HCT116 (cell line): ENCODE results near the gene SPACA9. TPM values are rescaled to one million over a fixed set of nuclear protein-coding genes. Genes with fewer than 3 reads are reported as not detected.

ENCODE experiments used
- ATAC-seq: fragments of 200-7000 bp; cut with Tn5 transposase; 2 replicates; pipeline ENCODE4 v1.9.1; 2020; ENCODE audit warnings: mild to moderate bottlenecking, moderate library complexity
- BruUV-seq: library from RNA; stranded (reverse); fragments of 400-500 nt; replicated peaks from 2 replicates; lab custom pipeline; 2021; lab: Mats Ljungman, UMichigan
- CTCF ChIA-PET: fragments of 300-600 bp; sonication (Branson Sonifier 250); formaldehyde crosslinking; loops from one replicate; lab custom pipeline; 2021; ENCODE audit warnings: antibody characterized with exemption; lab: Charles Lee
- POLR2A ChIA-PET: fragments of 300-600, 350-600 bp; sonication (Branson Sonifier 250); formaldehyde crosslinking; loops from one replicate; lab custom pipeline; 2021; ENCODE audit warnings: antibody characterized with exemption; lab: Charles Lee
- RAD21 ChIA-PET, 2 experiments: fragments of 300-600 bp; sonication (Branson Sonifier 250); formaldehyde crosslinking; loops; one replicate each; lab custom pipeline; 2023; ENCODE audit warnings: low total read pairs in 2 of 2; ENCODE audit not compliant: uncharacterized antibody in 2 of 2, unreplicated experiment in 2 of 2, low non-redundant PET in 1 of 2; lab: Charles Lee
- DNase-seq: peaks from one replicate; pipeline ENCODE4 v3.0.0-alpha.2; 2010; ENCODE audit warnings: low read depth, low spot score
- H2AFZ ChIP-seq: fragments of 200-600 bp; shearing (Covaris generic), sonication (generic); 2 replicates; pipeline ENCODE4 v1.6.1; 2017; ENCODE audit warnings: low read depth, mixed run types, mixed read lengths, antibody characterized with exemption, low read length; ENCODE audit not compliant: poor library complexity, severe bottlenecking
- H3K27ac ChIP-seq: 2 replicates; pipeline ENCODE4 v1.5.1; 2012; ENCODE audit warnings: low read depth, low read length
- H3K27me3 ChIP-seq: fragments of 200-600 bp; sonication (generic); 2 replicates; pipeline ENCODE4 v1.6.1; 2016; ENCODE audit warnings: mixed run types, low read length, mixed read lengths; ENCODE audit not compliant: insufficient read depth
- H3K36me3 ChIP-seq, 2 experiments: fragments of 200-500 bp in 1 of 2; fragments of 200-600 bp in 1 of 2; sonication (Bioruptor generic) in 1 of 2; sonication (generic) in 1 of 2; 2 replicates each; pipeline versions ENCODE4 v1.5.1 to v1.6.1; 2014 to 2016; ENCODE audit warnings: low read length in 2 of 2, inconsistent platforms in 1 of 2, mixed read lengths in 1 of 2, mixed run types in 1 of 2; ENCODE audit not compliant: insufficient read depth in 2 of 2, control insufficient read depth in 1 of 2
- H3K4me1 ChIP-seq, 2 experiments: fragments of 200-600 bp in 1 of 2; sonication (generic) in 1 of 2; 2 replicates each; pipeline versions ENCODE4 v1.5.1 to v1.6.1; 2012 to 2017; ENCODE audit warnings: low read length in 2 of 2, inconsistent platforms in 1 of 2, mild to moderate bottlenecking in 1 of 2, mixed read lengths in 1 of 2, mixed run types in 1 of 2, moderate library complexity in 1 of 2; ENCODE audit not compliant: insufficient read depth in 2 of 2, control insufficient read depth in 1 of 2
- H3K4me2 ChIP-seq: fragments of 200-600 bp; sonication (generic); 2 replicates; pipeline ENCODE4 v1.6.1; 2017; ENCODE audit warnings: mixed run types, low read length, mixed read lengths
- H3K4me3 ChIP-seq, 2 experiments: fragments of 200-600 bp in 1 of 2; sonication (generic) in 1 of 2; replicated peaks in 1 of 2; 2 replicates each; pipeline ENCODE4 v1.5.1; 2011 to 2016; ENCODE audit warnings: low read length in 2 of 2, control low read depth in 1 of 2, low read depth in 1 of 2, mild to moderate bottlenecking in 1 of 2, mixed read lengths in 1 of 2, mixed run types in 1 of 2
- H3K79me2 ChIP-seq: fragments of 200-600 bp; sonication (generic); 2 replicates; pipeline ENCODE4 v1.6.1; 2017; ENCODE audit warnings: mild to moderate bottlenecking, mixed run types, low read length, moderate library complexity, mixed read lengths; ENCODE audit not compliant: insufficient read depth
- H3K9ac ChIP-seq: fragments of 200-600 bp; sonication (generic); 2 replicates; pipeline ENCODE4 v1.6.1; 2016; ENCODE audit warnings: low read length, mixed read lengths
- H3K9me2 ChIP-seq: fragments of 200-600 bp; sonication (generic), shearing (Covaris generic); 2 replicates; pipeline ENCODE4 v1.6.1; 2017; ENCODE audit warnings: mixed run types, mild to moderate bottlenecking, moderate library complexity; ENCODE audit not compliant: insufficient read depth
- H3K9me3 ChIP-seq, 2 experiments: fragments of 200-500 bp in 1 of 2; fragments of 200-600 bp in 1 of 2; sonication (Bioruptor generic) in 1 of 2; sonication (generic) in 1 of 2; 2 replicates each; pipeline ENCODE4 v1.6.1; 2014 to 2017; ENCODE audit warnings: low read length in 2 of 2, mixed read lengths in 2 of 2, inconsistent platforms in 1 of 2, low read depth in 1 of 2, mild to moderate bottlenecking in 1 of 2, mixed run types in 1 of 2, moderate library complexity in 1 of 2; ENCODE audit not compliant: control insufficient read depth in 1 of 2, insufficient read depth in 1 of 2
- H4K20me1 ChIP-seq: fragments of 200-600 bp; sonication (generic), shearing (Covaris generic); 2 replicates; pipeline ENCODE4 v1.6.1; 2017; ENCODE audit warnings: mixed run types, mild to moderate bottlenecking, moderate library complexity; ENCODE audit not compliant: insufficient read depth
- CBX3 ChIP-seq: IDR thresholded peaks from 2 replicates; pipeline ENCODE4 v1.6.1; 2012; ENCODE audit warnings: low read depth
- CEBPB ChIP-seq: IDR thresholded peaks from 2 replicates; pipeline ENCODE4 v1.6.1; 2012; ENCODE audit warnings: low read depth
- EGR1 ChIP-seq: IDR thresholded peaks from 2 replicates; pipeline ENCODE4 v1.6.1; 2012; ENCODE audit warnings: low read depth
- ELF1 ChIP-seq: IDR thresholded peaks from 2 replicates; pipeline ENCODE4 v1.6.1; 2012; ENCODE audit warnings: low read depth, borderline replicate concordance
- EZH2 ChIP-seq: fragments of 200-600 bp; sonication (generic); IDR thresholded peaks from 2 replicates; pipeline ENCODE4 v1.6.1; 2017; ENCODE audit warnings: antibody characterized with exemption, mixed run types
- SP1 ChIP-seq: IDR thresholded peaks from 2 replicates; pipeline ENCODE4 v1.6.1; 2012; ENCODE audit warnings: low read depth
- SRF ChIP-seq: IDR thresholded peaks from 2 replicates; pipeline ENCODE4 v1.6.1; 2012; ENCODE audit warnings: low read depth
- TCF7L2 ChIP-seq: IDR thresholded peaks from 2 replicates; pipeline ENCODE4 v1.7.0; 2011; ENCODE audit warnings: borderline replicate concordance, inconsistent platforms; ENCODE audit not compliant: insufficient read depth, insufficient read length; ENCODE audit errors: extremely low read depth
- YY1 ChIP-seq: IDR thresholded peaks from 2 replicates; pipeline ENCODE4 v1.6.1; 2011; ENCODE audit warnings: low read length, low read depth, moderate library complexity, mild to moderate bottlenecking; ENCODE audit not compliant: insufficient replicate concordance; ENCODE audit errors: extremely low read depth
- ZFX ChIP-seq: fragments of 450-650 bp; IDR thresholded peaks from 2 replicates; pipeline ENCODE4 v1.6.1; 2017
- ZNF274 ChIP-seq: fragments of 200-500 bp; sonication (Bioruptor generic); IDR thresholded peaks from 2 replicates; pipeline ENCODE4 v1.6.1; 2014; ENCODE audit warnings: mild to moderate bottlenecking, low read depth, low read length, inconsistent platforms
- intact Hi-C: fragments of 100-400 bp; cut with micrococcal nuclease; formaldehyde crosslinking; loops from 2 replicates; pipeline ENCODE4 v1.10.0; 2022
- total RNA-seq: library from RNA; stranded (reverse); gene quantifications from one replicate; pipeline ENCODE4 v1.2.1, GENCODE V29; 2021; ENCODE audit not compliant: unreplicated experiment
- TF ChIP-seq, protein P1 (sequence below): IDR thresholded peaks from 2 replicates; pipeline ENCODE4 v1.6.1; 2012
- TF ChIP-seq, protein P2 (sequence below): IDR thresholded peaks from 2 replicates; pipeline ENCODE4 v1.6.1; 2011; ENCODE audit warnings: mild to moderate bottlenecking, low read length, moderate library complexity; ENCODE audit not compliant: insufficient replicate concordance; ENCODE audit errors: extremely low read depth

Gene SPACA9
- total RNA-seq, 1 experiment from 2014 or later: 8.0 TPM

DNA sequence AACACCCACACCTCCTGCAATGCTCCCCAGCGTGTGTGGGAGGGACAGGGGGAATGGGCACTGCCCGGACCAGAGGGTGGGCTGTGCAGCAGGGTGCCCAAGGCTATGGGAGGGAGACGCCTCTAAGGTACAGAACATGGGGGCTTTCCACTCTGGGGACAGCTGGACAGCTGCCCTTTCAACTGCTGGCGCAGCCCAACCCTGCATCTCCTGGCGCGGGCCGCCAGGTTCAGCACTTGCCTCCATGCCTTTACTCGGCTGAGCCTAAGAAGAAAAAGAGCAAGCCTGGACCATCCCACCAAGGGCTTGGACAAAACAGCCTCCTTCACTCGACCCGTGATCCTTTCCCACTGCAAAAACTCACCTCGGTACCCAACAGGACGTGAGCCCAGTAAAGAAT, 15.6 kb upstream of the SPACA9 start:
- Histone ChIP-seq H3K9me3 (no peaks in the 10 kb centered on the region), H3K9me2 (no peaks in the 10 kb centered on the region), H2AFZ (no peak overlapping the region), H3K4me1 (peaks cover 3 to 5% of the 10 kb centered on the region in 2 experiments), H3K27me3 (peaks cover 7% of the 10 kb centered on the region; the same call in 1 of the 2 replicates), H3K79me2 (no peaks in the 10 kb centered on the region), H3K36me3 (no peaks in the 10 kb centered on the region), H4K20me1 (no peaks in the 10 kb centered on the region), H3K9ac (no peak overlapping the region), H3K4me3 (no peak overlapping the region), H3K27ac (no peak overlapping the region), H3K4me2 (no peak overlapping the region)
- DNase-seq (no peak), ATAC-seq (no peak)
- intact Hi-C loops: no loop called here
- ChIA-PET POLR2A (no interaction called here), RAD21 (no interaction called here), CTCF (no interaction called here)
- no peak for TF ChIP-seq ZFX
- TF ChIP-seq, protein P1, sequence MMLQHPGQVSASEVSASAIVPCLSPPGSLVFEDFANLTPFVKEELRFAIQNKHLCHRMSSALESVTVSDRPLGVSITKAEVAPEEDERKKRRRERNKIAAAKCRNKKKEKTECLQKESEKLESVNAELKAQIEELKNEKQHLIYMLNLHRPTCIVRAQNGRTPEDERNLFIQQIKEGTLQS: no peak
- TF ChIP-seq TCF7L2: no peak
- no peak for TF ChIP-seq ELF1
- TF ChIP-seq EGR1: no peak
- no peak for TF ChIP-seq SRF
- TF ChIP-seq CBX3: no peak
- no peak for TF ChIP-seq CEBPB
- TF ChIP-seq, protein P2, sequence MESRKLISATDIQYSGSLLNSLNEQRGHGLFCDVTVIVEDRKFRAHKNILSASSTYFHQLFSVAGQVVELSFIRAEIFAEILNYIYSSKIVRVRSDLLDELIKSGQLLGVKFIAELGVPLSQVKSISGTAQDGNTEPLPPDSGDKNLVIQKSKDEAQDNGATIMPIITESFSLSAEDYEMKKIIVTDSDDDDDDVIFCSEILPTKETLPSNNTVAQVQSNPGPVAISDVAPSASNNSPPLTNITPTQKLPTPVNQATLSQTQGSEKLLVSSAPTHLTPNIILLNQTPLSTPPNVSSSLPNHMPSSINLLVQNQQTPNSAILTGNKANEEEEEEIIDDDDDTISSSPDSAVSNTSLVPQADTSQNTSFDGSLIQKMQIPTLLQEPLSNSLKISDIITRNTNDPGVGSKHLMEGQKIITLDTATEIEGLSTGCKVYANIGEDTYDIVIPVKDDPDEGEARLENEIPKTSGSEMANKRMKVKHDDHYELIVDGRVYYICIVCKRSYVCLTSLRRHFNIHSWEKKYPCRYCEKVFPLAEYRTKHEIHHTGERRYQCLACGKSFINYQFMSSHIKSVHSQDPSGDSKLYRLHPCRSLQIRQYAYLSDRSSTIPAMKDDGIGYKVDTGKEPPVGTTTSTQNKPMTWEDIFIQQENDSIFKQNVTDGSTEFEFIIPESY: no peak
- TF ChIP-seq EZH2: no peak
- no peak for TF ChIP-seq ZNF274
- no peak for TF ChIP-seq YY1
- TF ChIP-seq SP1: no peak
- no TSS peak for BruUV-seq
